HFFc6 (cell line): ENCODE measurements around the gene ABCA4. TPM values are rescaled to one million over a fixed set of nuclear protein-coding genes. Genes with fewer than 3 reads are reported as not detected.

Experiments used
- DNase-seq: peaks from one replicate; pipeline ENCODE4 v3.0.0-alpha.2; 2018
- H3K27ac Mint-ChIP-seq: 2 replicates; pipeline ENCODE4 v1.8.0; 2020; ENCODE audit warnings: mild to moderate bottlenecking, mixed read lengths
- H3K27me3 Mint-ChIP-seq: 2 replicates; pipeline ENCODE4 v1.8.0; 2021; ENCODE audit warnings: mild to moderate bottlenecking, moderate library complexity, mixed read lengths; ENCODE audit not compliant: insufficient read depth
- H3K36me3 Mint-ChIP-seq: 2 replicates; pipeline ENCODE4 v1.8.0; 2021; ENCODE audit warnings: low read depth, mixed read lengths
- H3K4me1 Mint-ChIP-seq: 2 replicates; pipeline ENCODE4 v1.8.0; 2020; ENCODE audit warnings: low read depth, mixed read lengths
- H3K4me3 Mint-ChIP-seq: 2 replicates; pipeline ENCODE4 v1.8.0; 2020; ENCODE audit warnings: mild to moderate bottlenecking, moderate library complexity, mixed read lengths
- H3K9me3 Mint-ChIP-seq: 2 replicates; pipeline ENCODE4 v1.8.0; 2020; ENCODE audit warnings: mild to moderate bottlenecking, mixed read lengths
- total RNA-seq, 6 experiments: library from RNA; stranded (reverse); fragmentation: NEBNext Ultra II Directional; extraction: Animal tissue kit (Norgen Biotek cat#: 25700); gene quantifications; 2 replicates in 1 of 6; 3 replicates in 5 of 6; pipeline ENCODE4 v1.2.3, GENCODE V29; 2021
- TF ChIP-seq, protein P1 (sequence below): fragments of 200-600 bp; sonication (generic); IDR thresholded peaks from 2 replicates; pipeline ENCODE4 v1.5.0; 2021; ENCODE audit warnings: antibody characterized with exemption, mild to moderate bottlenecking

Gene ABCA4
- total RNA-seq, 6 experiments from 2014 or later, result 0.03 to 0.09 (median 0.05) TPM; not detected in 3

DNA sequence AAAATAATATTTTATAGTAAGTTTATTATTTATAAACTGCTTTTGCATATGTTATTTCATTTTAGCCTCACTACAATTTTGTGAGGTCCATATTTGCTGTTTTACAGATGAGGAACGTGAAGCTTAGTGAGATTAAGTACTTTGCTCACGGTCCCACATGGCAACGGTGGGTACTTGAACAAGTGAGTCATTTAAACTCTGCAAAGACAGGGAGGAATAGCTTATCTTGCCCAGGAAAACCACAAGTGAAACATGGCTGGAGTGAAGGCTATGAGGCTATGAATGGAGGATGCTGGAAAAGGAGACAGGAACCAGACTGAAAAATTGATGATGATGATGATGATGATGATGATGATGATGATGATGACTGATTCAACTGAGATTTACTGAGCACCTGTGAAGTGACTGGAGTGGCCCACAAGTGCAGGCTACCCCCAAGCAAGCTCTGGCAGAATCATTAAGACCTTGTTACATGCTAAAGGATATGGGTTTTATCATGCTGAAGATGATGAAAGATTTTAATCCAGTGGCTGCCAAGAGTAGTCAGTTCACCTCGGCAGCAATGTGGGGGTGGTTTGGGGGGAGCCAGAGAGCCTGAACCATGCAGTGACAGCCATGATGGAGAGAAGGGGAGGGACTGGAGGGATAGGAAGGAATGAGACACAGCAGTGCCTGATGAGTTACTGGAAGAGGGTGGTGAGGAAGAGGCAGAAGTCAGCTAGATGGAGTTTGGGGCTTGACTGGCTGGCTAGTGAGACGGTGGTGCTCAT is 1.4 kb upstream of the ABCA4 start:
- H3K36me3 Mint-ChIP-seq, result no peaks in the 10 kb centered on the region
- peaks cover 19% of the 10 kb centered on the region for H3K27me3 Mint-ChIP-seq
- TF ChIP-seq, protein P1, sequence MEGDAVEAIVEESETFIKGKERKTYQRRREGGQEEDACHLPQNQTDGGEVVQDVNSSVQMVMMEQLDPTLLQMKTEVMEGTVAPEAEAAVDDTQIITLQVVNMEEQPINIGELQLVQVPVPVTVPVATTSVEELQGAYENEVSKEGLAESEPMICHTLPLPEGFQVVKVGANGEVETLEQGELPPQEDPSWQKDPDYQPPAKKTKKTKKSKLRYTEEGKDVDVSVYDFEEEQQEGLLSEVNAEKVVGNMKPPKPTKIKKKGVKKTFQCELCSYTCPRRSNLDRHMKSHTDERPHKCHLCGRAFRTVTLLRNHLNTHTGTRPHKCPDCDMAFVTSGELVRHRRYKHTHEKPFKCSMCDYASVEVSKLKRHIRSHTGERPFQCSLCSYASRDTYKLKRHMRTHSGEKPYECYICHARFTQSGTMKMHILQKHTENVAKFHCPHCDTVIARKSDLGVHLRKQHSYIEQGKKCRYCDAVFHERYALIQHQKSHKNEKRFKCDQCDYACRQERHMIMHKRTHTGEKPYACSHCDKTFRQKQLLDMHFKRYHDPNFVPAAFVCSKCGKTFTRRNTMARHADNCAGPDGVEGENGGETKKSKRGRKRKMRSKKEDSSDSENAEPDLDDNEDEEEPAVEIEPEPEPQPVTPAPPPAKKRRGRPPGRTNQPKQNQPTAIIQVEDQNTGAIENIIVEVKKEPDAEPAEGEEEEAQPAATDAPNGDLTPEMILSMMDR, result no peak
- no peaks in the 10 kb centered on the region for H3K9me3 Mint-ChIP-seq
- no peak overlapping the region for H3K27ac Mint-ChIP-seq
- peaks cover 12% of the 10 kb centered on the region for H3K4me1 Mint-ChIP-seq
- no peak for DNase-seq
- H3K4me3 Mint-ChIP-seq, result no peak overlapping the region

DNA sequence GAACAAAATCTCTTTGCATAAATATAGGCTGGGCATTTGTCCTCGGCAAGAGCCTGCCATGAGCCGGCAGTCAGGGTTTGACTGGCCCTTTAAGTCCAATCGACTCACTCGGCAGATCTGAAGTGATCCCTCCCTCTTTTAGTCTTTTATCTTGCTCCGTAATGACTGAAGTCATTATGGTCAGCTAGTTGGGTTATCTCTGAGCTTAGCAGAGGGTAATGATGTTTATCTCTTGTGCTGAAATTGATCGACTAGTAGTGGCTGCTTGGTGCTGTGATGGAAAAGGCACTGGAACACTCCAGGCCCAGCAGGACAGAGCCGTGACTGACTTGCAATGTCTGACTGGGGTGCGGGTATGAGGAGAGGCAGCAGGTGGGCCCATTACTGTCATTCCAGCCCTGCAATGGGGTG is 468 bp upstream of the ABCA4 start:
- Mint-ChIP-seq H3K27ac (no peak overlapping the region), H3K27me3 (peaks cover 21% of the 10 kb centered on the region), H3K36me3 (no peaks in the 10 kb centered on the region), H3K4me1 (peaks cover 22% of the 10 kb centered on the region), H3K4me3 (no peak overlapping the region), H3K9me3 (no peaks in the 10 kb centered on the region)
- no peak for DNase-seq
- TF ChIP-seq, protein P1, result no peak

DNA sequence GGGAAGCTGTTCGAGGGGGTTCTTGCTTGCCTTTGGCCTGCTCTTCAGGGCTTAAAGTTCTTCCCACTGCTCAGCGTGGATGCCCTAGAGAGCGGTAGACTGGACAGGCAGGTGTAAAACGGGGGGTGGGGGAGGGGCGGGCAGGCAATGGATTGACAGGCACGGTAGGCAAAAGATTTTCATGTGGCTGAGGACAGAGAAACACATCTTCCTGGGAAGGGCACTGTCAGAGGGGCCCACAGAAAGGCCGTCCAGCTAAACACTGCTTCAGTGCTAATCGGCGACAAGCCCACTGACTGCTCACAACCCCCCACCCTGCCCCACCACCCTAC is 412 bp downstream of the ABCA4 start:
- Mint-ChIP-seq H3K36me3 (no peaks in the 10 kb centered on the region), H3K27ac (no peak overlapping the region), H3K9me3 (no peaks in the 10 kb centered on the region), H3K27me3 (peaks cover 26% of the 10 kb centered on the region), H3K4me1 (peaks cover 29% of the 10 kb centered on the region), H3K4me3 (no peak overlapping the region)
- TF ChIP-seq, protein P1, result no peak
- no peak for DNase-seq

DNA sequence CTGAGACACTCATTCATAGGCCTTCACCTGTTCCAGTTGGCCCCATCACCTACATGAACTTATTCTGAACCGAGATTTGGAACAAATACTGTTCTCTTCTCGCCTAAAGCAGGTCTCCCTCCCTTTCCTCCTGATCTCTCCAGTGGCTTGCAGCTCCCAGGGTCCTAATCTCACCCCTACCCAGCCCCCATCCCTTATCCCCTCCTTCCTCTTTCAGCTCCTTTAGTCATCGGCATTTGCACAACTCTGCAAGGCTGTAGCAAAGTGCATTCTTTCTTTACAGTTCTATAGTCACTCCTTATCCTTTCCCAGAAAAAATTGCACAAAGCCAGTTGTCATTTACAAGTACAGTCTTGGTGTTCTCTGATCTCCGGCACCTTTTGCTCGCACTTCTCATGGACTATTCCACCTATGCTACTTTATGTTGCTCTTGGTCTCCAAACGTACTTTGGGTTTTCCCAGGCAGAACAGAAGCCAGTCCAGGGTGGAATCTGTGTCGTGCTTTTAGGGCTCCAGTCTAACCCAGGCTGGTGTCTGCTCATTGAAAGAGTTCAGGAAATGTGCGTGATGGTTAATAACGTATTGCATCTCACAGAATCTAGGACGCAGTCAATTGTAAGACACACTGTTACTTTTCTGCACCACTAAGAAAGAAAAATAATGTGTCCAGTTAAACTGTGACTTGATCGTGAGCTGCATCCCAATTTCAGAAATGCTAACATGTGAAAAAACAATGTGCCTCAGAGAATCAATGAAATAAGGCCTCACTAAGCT is 965 bp downstream of the ABCA4 start:
- H3K27me3 Mint-ChIP-seq, result peaks cover 26% of the 10 kb centered on the region
- H3K9me3 Mint-ChIP-seq, result no peaks in the 10 kb centered on the region
- no peaks in the 10 kb centered on the region for H3K36me3 Mint-ChIP-seq
- no peak overlapping the region for H3K4me3 Mint-ChIP-seq
- TF ChIP-seq, protein P1, result no peak
- DNase-seq, result no peak
- H3K27ac Mint-ChIP-seq, result no peak overlapping the region
- peaks cover 29% of the 10 kb centered on the region for H3K4me1 Mint-ChIP-seq

DNA sequence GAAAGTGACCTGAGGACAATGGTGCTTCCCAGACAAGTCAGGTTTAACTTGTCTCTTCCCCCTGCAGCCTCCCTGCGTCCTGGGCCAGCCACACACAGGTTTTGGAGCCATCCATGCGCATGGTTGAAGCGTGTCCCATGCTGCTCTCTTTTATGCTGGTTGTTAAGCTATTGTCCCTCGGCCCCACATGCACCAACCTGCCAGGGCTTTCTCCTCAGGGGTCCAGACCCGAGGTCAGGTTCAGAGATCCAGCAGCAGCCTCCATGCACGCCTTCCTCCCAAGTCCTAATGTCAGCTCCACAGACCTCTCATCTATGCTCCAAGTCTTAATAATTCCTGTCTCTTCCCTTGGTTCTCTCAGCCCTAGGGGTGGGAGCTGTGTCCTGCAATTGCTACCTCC is 1.6 kb downstream of the ABCA4 start:
- no peak for DNase-seq
- Mint-ChIP-seq H3K4me1 (peaks cover 29% of the 10 kb centered on the region), H3K4me3 (no peak overlapping the region), H3K27me3 (peaks cover 28% of the 10 kb centered on the region), H3K9me3 (no peaks in the 10 kb centered on the region), H3K27ac (no peak overlapping the region), H3K36me3 (no peaks in the 10 kb centered on the region)
- TF ChIP-seq, protein P1, result no peak
